ENCODE measurements around the gene MTX2.

The MTX2 gene

GRCh38 chr2:176269319-176270099, at the start of gene MTX2:
Gene MTX2, plus strand, starts transcription at chr2:176269442. Its CDS starts 188 bp downstream, at chr2:176269630.
- DNase-seq, result peak in 53 of 56 donors; percentile 19 to 81 (median 62)

- no peak for DNase-seq
Observed at GRCh38 chr2:176227874-176228273, 41.4 kb upstream of the MTX2 start.

- no peak for DNase-seq
Observed at GRCh38 chr2:176234156-176234555, 35.1 kb upstream of the MTX2 start.

DNA sequence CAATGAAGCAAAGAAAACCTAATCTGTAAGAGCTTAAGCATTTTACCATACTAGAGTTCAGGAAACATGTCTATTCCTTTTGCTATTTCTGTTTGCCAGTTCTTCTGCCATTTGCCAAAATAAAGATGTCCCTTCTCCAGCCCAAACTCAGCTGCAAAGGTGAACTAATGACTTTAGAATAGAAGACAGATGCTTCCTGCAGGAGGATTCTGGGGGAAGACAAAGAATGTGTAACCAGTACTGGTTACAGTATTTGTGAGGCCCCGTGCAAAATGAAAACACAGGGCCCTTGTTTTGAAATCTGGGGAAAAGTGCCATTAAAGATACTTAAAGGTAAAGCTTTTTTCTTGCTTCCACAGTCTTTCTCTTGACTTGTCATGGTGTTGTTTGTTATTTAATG, 34.3 kb upstream of the MTX2 start:
- no peak for DNase-seq

DNA sequence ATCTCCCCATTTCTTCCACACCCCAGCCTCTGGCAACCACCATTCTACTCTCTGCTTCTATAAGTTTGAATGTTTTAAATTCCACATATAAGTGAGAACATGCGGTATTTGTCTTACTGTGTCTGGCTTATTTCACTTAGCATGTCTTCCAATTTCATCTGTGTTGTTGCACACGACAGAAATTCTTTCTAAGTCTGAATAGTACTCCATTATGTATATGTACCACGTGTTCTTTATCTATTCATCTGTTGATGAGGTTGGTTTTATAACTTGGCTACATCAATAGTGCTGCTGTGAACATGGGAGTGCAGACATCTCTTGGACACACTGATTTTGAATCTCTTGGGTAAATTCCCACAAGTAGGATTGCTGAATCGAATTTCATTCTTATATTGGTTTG, 31.8 kb upstream of the MTX2 start:
- DNase-seq, result no peak

DNA sequence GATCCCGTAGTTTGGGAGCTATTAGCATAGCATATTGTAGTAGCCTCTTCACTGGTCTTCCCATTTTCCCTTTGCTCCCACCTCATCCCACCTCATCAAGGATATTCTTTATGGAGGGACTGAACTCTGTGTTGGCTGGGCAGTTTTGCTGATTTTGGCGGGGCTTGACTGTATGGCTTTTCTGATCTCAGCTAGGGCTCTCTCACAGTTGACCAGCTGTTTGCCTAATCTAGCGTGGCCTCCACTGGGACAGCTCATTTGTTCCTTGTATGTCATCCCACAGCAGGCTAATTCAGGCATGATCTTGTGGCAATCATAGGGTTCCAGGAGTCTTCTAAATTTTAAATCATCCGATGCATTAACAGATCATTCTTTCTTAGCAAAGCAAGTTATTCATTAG, 30.2 kb upstream of the MTX2 start:
- no peak for DNase-seq

- DNase-seq, result no peak
Observed at GRCh38 chr2:176240301-176240700, 28.9 kb upstream of the MTX2 start.

DNA sequence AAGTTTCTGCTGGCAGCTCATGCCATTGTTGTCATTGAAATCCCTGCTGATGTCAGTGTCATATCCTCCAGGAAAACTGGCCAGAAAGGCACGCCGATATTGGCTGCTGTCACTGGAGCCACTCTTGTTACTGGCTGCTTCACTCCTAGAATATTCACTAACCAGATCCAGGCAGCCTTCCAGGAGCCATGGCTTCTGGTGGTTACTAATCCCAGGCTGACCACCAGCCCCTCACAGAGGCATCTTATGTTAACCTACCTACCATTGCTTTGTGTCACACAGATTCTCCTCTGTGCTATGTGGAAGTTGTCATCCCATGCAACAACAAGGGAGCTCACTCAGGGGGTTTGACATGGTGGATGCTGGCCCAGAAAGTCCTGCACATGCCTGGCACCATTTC, 27.0 kb upstream of the MTX2 start:
- DNase-seq, result peak in 4 of 56 donors; percentile 2 to 6 (median 4)

DNA sequence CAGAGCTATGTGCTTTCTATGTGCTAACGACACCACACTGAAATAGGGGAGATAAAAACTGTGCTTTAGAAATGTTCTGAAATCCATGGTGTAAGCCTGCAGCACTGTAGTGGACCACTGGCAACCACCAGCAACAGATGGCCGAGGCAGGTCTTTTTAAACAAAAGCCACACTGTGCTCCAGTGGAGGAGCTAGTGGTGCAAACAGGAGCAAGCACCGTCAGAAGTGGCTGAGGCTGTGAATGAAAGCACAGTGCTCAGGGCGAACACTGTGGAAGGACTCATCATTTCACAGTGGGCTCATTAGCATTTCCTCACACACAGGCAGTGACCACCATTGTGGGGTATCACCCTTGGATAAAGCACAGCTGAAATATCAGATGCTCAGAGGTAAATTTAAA, 22.9 kb upstream of the MTX2 start:
- DNase-seq, result peak in 38 of 56 donors; percentile 2 to 70 (median 29)

GRCh38 chr2:176247859-176248258, 21.4 kb upstream of the MTX2 start:
- DNase-seq, result no peak

DNA sequence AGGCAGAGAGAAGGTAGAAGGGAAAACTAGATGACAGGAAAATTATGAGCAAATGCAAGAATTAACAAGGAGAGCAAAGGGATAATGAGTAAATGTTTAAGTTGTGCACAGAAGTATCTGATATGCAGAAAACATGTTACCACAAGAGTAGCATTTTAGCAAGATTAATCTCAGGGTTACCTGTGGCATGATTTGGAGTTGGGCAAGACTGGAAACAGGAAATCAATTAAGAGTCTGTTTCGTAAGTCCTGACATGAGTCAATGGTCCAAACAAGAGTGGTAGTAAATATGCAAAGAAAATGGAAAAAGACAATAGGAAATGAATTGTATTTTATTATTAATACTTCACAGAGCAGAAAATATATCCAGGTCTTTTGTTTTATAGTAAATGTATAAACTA, 17.3 kb upstream of the MTX2 start:
- no peak for DNase-seq

GRCh38 chr2:176260689-176261088, 8.6 kb upstream of the MTX2 start:
- no peak for DNase-seq

DNA sequence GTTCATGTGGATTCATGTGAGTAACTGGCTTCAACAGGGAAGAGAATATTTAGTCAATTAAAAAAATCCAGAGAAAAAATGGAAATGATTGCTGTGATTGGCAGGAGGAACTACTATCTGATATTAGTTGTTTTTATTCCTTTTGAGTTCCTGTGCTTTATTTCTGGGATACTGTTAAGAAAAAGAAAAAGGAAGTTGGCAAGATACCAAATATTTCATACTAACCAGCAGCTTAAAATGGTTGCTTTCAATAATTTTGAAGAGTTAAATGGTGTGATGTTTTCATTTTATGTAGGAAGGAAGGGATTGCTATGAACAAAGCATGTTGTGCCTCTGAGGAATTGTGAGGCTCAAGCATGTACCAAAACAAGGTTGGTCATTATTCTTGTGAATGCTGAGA, 8.1 kb upstream of the MTX2 start:
- no peak for DNase-seq

DNA sequence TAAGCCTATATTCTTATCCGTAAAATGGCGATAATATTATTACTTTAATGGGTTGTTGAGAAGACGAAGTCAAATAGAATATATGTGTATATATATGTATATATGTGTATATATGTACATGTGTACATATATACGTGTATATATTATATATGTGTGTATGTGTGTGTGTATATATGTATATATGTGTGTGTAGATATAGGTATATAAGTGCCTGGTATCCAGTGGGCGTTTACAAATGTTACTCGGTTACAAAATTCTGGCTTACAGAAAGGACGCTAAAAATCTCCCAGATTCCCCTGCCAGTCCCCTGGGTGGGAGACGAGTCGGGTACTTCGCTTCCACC, 295 bp upstream of the MTX2 start:
- no peak for DNase-seq

- DNase-seq, result peak in 1 of 56 donors; percentile 7
Observed at GRCh38 chr2:176270100-176270750, 983 bp downstream of the MTX2 start.

GRCh38 chr2:176272870-176273459, 3.7 kb downstream of the MTX2 start:
- DNase-seq, result no peak

DNA sequence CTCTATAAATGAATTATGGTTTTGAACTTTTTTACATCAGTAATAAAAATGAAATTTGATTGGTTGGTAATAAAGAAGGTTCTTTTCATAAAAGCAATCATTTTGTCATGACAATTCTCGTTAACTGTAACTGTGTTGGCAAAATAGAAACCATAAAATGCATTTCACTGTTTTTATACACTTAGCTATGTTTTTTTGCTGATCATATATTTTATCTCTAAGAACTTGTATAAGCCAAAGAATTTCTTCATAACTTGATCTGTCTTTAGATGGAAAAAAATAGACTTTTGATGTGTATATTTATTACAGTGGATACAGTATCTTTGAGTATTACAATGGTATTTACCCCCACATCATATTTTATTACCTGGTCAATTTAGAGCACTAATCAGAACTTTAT, 9.7 kb downstream of the MTX2 start:
- no peak for DNase-seq

DNA sequence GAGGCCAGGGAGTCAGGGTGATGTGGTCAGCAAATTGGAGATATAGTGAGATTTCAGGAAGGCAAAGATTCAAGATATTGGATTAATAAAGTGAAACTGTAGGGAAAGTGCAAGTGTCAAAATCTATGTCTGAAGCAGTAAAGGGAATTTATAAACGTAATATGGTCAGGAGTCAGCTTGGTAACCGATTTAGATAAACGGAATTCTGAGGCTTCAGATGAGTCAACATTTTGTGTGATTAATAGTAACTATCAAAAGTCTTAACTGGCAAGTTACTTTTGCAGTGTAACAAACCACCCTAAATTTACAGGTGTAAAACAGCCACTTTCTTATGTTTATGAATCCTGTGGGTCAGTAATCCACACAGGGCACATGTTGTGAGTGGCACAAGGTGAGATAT, 10.9 kb downstream of the MTX2 start:
- DNase-seq, result no peak

- DNase-seq, result no peak
Observed at GRCh38 chr2:176280867-176281658, 11.8 kb downstream of the MTX2 start.

GRCh38 chr2:176283291-176284068, 14.2 kb downstream of the MTX2 start:
- no peak for DNase-seq

DNA sequence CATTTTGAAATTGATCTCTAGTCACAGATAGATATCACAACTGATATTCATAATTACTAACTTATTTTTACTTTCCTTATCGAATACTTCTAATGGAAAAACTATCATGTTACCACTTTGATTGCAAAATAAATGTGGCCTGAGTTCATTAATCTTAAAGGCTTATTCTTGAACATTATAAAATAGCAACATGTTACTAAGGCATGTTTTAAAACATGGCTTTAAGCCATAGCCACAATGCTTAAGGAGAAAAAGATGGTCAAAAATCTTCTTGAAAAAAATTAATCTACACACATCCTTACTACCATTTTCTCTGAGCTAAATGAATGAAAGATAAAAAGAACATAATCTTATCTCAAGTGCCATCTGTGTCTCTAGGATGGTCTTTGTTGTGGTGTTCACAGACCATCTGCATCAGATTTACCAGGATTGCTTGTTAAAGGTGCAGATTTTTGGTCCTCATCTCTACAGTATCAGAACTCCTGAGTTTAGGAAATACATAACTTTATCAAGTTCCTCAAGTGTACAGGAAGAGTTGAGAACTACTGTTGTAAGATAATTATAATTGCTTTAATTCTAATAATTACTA, 15.3 kb downstream of the MTX2 start:
- DNase-seq, result no peak
